ENCODE measurements around the gene TMEM203. TPM values are rescaled to one million over a fixed set of nuclear protein-coding genes. Genes with fewer than 3 reads are reported as not detected.

Gene TMEM203
- total RNA-seq, 2 donors from 2014 or later = 34.0 to 39.5 TPM

- Histone ChIP-seq H3K27me3 (ENCODE audit: control insufficient read depth, insufficient read depth, low read length, poor library complexity, severe bottlenecking) (peaks cover 100% of the 10 kb centered on the region), H3K27ac (ENCODE audit: low read depth, low read length) (no peak overlapping the region), H3K36me3 (ENCODE audit: control insufficient read depth, insufficient read depth, low read length) (no peaks in the 10 kb centered on the region), H3K9ac (ENCODE audit: extremely low read depth, low read length, poor library complexity, severe bottlenecking) (no peak overlapping the region), H3K4me3 (ENCODE audit: low read length) (no peak overlapping the region), H3K9me3 (ENCODE audit: control insufficient read depth, low read length) (no peaks in the 10 kb centered on the region), H3K4me1 (ENCODE audit: control insufficient read depth, insufficient read depth, low read length) (no peaks in the 10 kb centered on the region)
- no peaks in the 10 kb centered on the region for H3K4me1 Mint-ChIP-seq
- no peak for TF ChIP-seq CTCF (conservative IDR thresholded peaks at IDR 0.05)
- no peaks in the 10 kb centered on the region for H3K9me3 Mint-ChIP-seq
- no peak for DNase-seq
- no peak overlapping the region for H3K27ac Mint-ChIP-seq
- no peak overlapping the region for H3K4me3 Mint-ChIP-seq
- peaks cover 89% of the 10 kb centered on the region for H3K27me3 Mint-ChIP-seq (ENCODE audit: insufficient read depth)
- WGBS, 2 experiments (ENCODE audit: insufficient coverage in 1 of 2, insufficient read length in 1 of 2) = 78 to 81% methylated on average over 9 to 22 of the region's 22 CpGs
- no peaks in the 10 kb centered on the region for H3K36me3 Mint-ChIP-seq (ENCODE audit: low read depth)
Observed at GRCh38 chr9:137166380-137167229, 38.8 kb downstream of the TMEM203 start.

GRCh38 chr9:137165250-137165836, 40.1 kb downstream of the TMEM203 start:
- DNase-seq = no peak
- WGBS, 2 experiments (ENCODE audit: insufficient coverage in 1 of 2, insufficient read length in 1 of 2) = 88% methylated on average over 22 to 32 of the region's 32 CpGs
- H3K9ac ChIP-seq (ENCODE audit: extremely low read depth, low read length, poor library complexity, severe bottlenecking) = no peak overlapping the region
- Mint-ChIP-seq H3K27ac (no peak overlapping the region), H3K36me3 (ENCODE audit: low read depth) (no peaks in the 10 kb centered on the region), H3K27me3 (ENCODE audit: insufficient read depth) (peaks cover 89% of the 10 kb centered on the region), H3K9me3 (no peaks in the 10 kb centered on the region), H3K4me3 (no peak overlapping the region), H3K4me1 (no peaks in the 10 kb centered on the region)
- H3K4me3 ChIP-seq (ENCODE audit: low read length) = no peak overlapping the region
- H3K4me1 ChIP-seq (ENCODE audit: control insufficient read depth, insufficient read depth, low read length) = no peaks in the 10 kb centered on the region
- H3K9me3 ChIP-seq (ENCODE audit: control insufficient read depth, low read length) = no peaks in the 10 kb centered on the region
- no peak for TF ChIP-seq CTCF (conservative IDR thresholded peaks at IDR 0.05)
- H3K27me3 ChIP-seq (ENCODE audit: control insufficient read depth, insufficient read depth, low read length, poor library complexity, severe bottlenecking) = peaks cover 100% of the 10 kb centered on the region
- no peak overlapping the region for H3K27ac ChIP-seq (ENCODE audit: low read depth, low read length)
- no peaks in the 10 kb centered on the region for H3K36me3 ChIP-seq (ENCODE audit: control insufficient read depth, insufficient read depth, low read length)

DNA sequence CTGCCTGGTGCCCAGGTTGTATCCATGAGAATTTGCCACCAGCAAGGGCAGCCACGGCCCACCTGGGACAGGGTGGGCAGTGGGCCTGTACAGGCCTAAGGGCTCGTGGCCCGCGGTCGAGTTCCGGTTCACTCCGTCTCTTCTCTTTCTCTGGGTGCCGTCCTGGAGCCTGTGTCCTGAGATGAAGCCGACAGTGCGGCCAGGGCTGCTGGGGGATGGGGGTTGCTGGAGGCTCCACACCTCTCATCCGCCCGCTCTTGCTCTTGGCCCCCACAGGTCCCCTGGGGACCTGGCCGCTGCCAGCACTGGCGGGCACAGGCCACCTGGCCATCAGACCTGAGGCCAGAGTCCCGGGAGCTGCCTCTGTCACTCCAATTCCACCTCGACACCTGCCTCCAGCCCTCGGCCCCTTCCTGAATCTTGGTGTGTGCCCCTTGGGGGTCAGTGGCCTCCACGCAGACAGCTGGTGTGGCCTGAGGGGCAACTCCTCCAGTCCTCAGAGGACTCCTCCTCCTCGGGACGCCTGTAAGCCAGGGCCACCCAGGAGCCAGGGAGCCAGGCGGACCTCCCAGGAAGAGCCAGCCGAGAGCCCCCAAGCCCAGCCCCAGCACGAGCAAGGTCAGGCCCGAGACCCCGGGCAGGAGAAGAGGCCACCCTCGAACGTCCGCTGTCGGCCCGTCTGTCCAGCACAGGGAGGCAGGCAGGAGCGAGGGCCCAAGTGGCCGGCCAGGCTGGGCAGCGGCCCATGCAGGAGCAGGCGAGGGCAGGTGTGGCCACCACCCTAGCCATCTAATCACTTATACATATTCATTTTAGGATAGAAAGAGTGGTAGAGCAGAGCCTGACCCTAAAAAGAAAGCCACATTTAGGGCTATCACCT, 40.8 kb downstream of the TMEM203 start:
- Histone ChIP-seq H3K36me3 (ENCODE audit: control insufficient read depth, insufficient read depth, low read length) (no peaks in the 10 kb centered on the region), H3K9ac (ENCODE audit: extremely low read depth, low read length, poor library complexity, severe bottlenecking) (no peak overlapping the region), H3K27me3 (ENCODE audit: control insufficient read depth, insufficient read depth, low read length, poor library complexity, severe bottlenecking) (peaks cover 100% of the 10 kb centered on the region), H3K4me3 (ENCODE audit: low read length) (no peak overlapping the region), H3K4me1 (ENCODE audit: control insufficient read depth, insufficient read depth, low read length) (no peaks in the 10 kb centered on the region), H3K9me3 (ENCODE audit: control insufficient read depth, low read length) (no peaks in the 10 kb centered on the region), H3K27ac (ENCODE audit: low read depth, low read length) (no peak overlapping the region)
- no peak overlapping the region for H3K4me3 Mint-ChIP-seq
- 87 to 89% methylated on average over 12 to 33 of the region's 34 CpGs for WGBS, 2 experiments (ENCODE audit: insufficient coverage in 1 of 2, insufficient read length in 1 of 2)
- peaks cover 91% of the 10 kb centered on the region for H3K27me3 Mint-ChIP-seq (ENCODE audit: insufficient read depth)
- TF ChIP-seq CTCF (conservative IDR thresholded peaks at IDR 0.05) = no peak
- no peak overlapping the region for H3K27ac Mint-ChIP-seq
- H3K9me3 Mint-ChIP-seq = no peaks in the 10 kb centered on the region
- H3K4me1 Mint-ChIP-seq = no peaks in the 10 kb centered on the region
- no peaks in the 10 kb centered on the region for H3K36me3 Mint-ChIP-seq (ENCODE audit: low read depth)
- no peak for DNase-seq
